Measurements from ENCODE around the gene ARHGAP35. TPM values are rescaled to one million over a fixed set of nuclear protein-coding genes. Genes with fewer than 3 reads are reported as not detected.
"Not testable (repeated sequence)": the region's sequence is repeated elsewhere in the genome, so short reads cannot be mapped to it uniquely, and the experiment has no call there.

Gene ARHGAP35
- total and polyA plus RNA-seq, 4 donors = 47.9 to 121 (median 92.9) TPM

DNA sequence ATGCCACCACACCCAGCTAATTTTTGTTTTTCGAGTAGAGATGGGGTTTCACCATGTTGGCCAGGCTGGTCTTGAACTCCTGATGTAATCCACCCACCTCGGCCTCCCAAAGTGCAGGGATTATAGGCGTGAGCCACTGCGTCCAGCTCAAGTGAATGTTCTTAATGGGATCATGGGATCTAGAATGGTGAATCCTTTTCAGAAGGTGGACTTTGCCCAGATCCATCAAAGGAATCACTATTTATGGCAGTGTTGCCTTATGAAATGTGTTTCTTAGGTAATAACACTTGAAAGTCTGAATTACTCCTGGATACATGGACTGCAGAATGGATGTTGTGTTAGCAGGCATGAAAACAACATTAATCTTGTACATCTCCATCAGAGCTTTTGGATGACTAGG lies 20.3 kb downstream of the ARHGAP35 start:
- no peak overlapping the region for H3K4me3 ChIP-seq (ENCODE audit: low read depth, low read length)
- H3K4me1 ChIP-seq (ENCODE audit: control insufficient read depth, insufficient read depth, low read length) = peaks cover 11% of the 10 kb centered on the region
- no peaks in the 10 kb centered on the region for H3K27me3 ChIP-seq (ENCODE audit: control insufficient read depth, insufficient read depth, low read length)
- no peak overlapping the region for H3K27ac ChIP-seq (ENCODE audit: low read depth, low read length)
- no peak for DNase-seq (ENCODE audit: low read depth in 4 of 6, low spot score in 6 of 6)
- 100% methylated on average over 2 of the region's 4 CpGs for WGBS (ENCODE audit: insufficient coverage)
- H3K9me3 ChIP-seq (ENCODE audit: control insufficient read depth, insufficient read depth, low read length) = no peaks in the 10 kb centered on the region
- peaks cover 11% of the 10 kb centered on the region for H3K36me3 ChIP-seq (ENCODE audit: control insufficient read depth, insufficient read depth, low read length)

DNA sequence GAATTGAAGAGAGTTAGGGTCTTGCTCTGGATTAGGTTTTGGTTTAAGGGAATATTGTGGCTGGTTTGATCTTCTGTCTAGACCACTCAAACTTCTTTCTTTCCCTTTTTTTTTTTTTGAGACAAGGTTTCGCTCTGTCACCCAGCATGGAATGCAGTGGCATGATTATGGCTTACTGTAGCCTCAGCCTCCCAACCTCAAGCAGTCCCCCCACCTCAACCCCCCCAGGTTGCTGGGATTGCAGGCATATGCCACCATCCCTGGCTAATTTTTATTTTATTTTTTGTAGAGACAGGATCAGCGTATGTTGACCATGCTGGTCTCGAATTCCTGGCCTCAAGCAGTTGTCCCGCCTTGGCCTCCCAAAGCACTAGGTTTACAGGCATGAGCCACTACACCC lies 21.2 kb downstream of the ARHGAP35 start:
- Histone ChIP-seq H3K27me3 (ENCODE audit: control insufficient read depth, insufficient read depth, low read length) (no peaks in the 10 kb centered on the region), H3K27ac (ENCODE audit: low read depth, low read length) (no peak overlapping the region), H3K4me3 (ENCODE audit: low read depth, low read length) (no peak overlapping the region), H3K36me3 (ENCODE audit: control insufficient read depth, insufficient read depth, low read length) (peaks cover 11% of the 10 kb centered on the region), H3K4me1 (ENCODE audit: control insufficient read depth, insufficient read depth, low read length) (peaks cover 11% of the 10 kb centered on the region), H3K9me3 (ENCODE audit: control insufficient read depth, insufficient read depth, low read length) (no peaks in the 10 kb centered on the region)
- no peak for DNase-seq (ENCODE audit: low read depth in 4 of 6, low spot score in 6 of 6)
- WGBS (ENCODE audit: insufficient coverage) = 94% methylated on average over 3 of the region's 4 CpGs

GRCh38 chr19:46882751-46883150 lies 22.0 kb downstream of the ARHGAP35 start:
- WGBS (ENCODE audit: insufficient coverage) = 45% methylated on average over 2 of the region's 4 CpGs
- H3K27ac ChIP-seq (ENCODE audit: low read depth, low read length); DNase-seq (ENCODE audit: low read depth in 4 of 6, low spot score in 6 of 6); H3K4me3 ChIP-seq (ENCODE audit: low read depth, low read length); H3K27me3 ChIP-seq (ENCODE audit: control insufficient read depth, insufficient read depth, low read length); H3K9me3 ChIP-seq (ENCODE audit: control insufficient read depth, insufficient read depth, low read length): not testable (repeated sequence)
- Histone ChIP-seq H3K4me1 (ENCODE audit: control insufficient read depth, insufficient read depth, low read length) (peaks cover 11% of the 10 kb centered on the region), H3K36me3 (ENCODE audit: control insufficient read depth, insufficient read depth, low read length) (peaks cover 11% of the 10 kb centered on the region)

DNA sequence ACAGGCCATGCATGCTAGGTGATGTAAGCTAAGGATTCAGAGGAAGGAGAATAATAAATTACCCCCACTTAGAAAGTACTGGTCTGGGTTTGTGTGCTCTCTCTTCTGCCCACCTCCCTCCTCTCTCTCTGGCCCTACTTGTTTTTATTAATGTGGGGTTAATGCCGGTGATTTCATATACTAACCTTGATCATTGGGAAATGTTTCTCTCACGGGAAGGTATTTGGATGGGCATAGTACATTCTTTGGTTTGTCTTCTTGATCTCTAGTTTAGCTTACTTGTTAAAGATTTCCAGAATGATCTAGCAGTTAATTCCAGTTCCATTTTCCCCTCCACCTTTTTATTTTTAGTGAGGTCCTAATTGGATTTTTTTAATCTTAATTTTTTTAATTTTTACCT lies 24.6 kb downstream of the ARHGAP35 start:
- H3K27ac ChIP-seq (ENCODE audit: low read depth, low read length) = no peak overlapping the region
- peaks cover 2% of the 10 kb centered on the region for H3K36me3 ChIP-seq (ENCODE audit: control insufficient read depth, insufficient read depth, low read length)
- no CpG with 5 or more reads among the region's 2 CpGs for WGBS (ENCODE audit: insufficient coverage)
- peaks cover 11% of the 10 kb centered on the region for H3K4me1 ChIP-seq (ENCODE audit: control insufficient read depth, insufficient read depth, low read length)
- no peak overlapping the region for H3K4me3 ChIP-seq (ENCODE audit: low read depth, low read length)
- no peak for DNase-seq (ENCODE audit: low read depth in 4 of 6, low spot score in 6 of 6)
- no peaks in the 10 kb centered on the region for H3K9me3 ChIP-seq (ENCODE audit: control insufficient read depth, insufficient read depth, low read length)
- no peaks in the 10 kb centered on the region for H3K27me3 ChIP-seq (ENCODE audit: control insufficient read depth, insufficient read depth, low read length)

- Histone ChIP-seq H3K4me1 (ENCODE audit: control insufficient read depth, insufficient read depth, low read length) (peaks cover 11% of the 10 kb centered on the region), H3K9me3 (ENCODE audit: control insufficient read depth, insufficient read depth, low read length) (no peaks in the 10 kb centered on the region), H3K27ac (ENCODE audit: low read depth, low read length) (no peak overlapping the region), H3K27me3 (ENCODE audit: control insufficient read depth, insufficient read depth, low read length) (no peaks in the 10 kb centered on the region), H3K4me3 (ENCODE audit: low read depth, low read length) (no peak overlapping the region), H3K36me3 (ENCODE audit: control insufficient read depth, insufficient read depth, low read length) (no peaks in the 10 kb centered on the region)
- no peak for DNase-seq (ENCODE audit: low read depth in 4 of 6, low spot score in 6 of 6)
- WGBS (ENCODE audit: insufficient coverage) = no CpG with 5 or more reads among the region's 5 CpGs
These were observed 25.9 kb downstream of the ARHGAP35 start for GRCh38 chr19:46886546-46887239.

DNA sequence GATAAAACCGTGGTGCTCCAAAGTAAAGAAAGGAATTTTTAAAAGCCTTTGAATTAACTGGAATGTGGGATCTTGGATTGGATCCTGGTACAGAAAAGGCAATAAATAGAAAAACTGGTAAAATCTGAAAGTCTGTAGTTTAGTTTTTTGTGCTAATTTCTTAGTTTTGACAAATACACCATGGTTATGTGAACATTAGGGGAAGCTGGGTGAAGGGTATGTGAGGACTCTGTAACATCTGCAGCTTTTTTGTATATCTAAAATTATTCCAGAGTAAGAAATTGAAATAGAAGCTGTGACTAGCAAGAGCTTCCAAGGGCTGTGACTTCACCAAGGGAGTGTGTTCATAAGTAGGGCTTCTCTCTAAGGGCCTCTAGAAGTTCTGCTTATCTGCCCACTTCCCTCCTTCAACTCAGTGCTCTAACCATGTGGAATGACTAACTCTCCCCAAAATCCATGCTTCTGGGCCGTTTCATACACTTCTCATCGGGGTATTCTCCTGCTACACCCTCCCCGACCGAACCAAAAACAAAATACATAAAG lies 26.5 kb downstream of the ARHGAP35 start:
- no peaks in the 10 kb centered on the region for H3K36me3 ChIP-seq (ENCODE audit: control insufficient read depth, insufficient read depth, low read length)
- H3K9me3 ChIP-seq (ENCODE audit: control insufficient read depth, insufficient read depth, low read length) = no peaks in the 10 kb centered on the region
- no peak overlapping the region for H3K4me3 ChIP-seq (ENCODE audit: low read depth, low read length)
- peaks cover 7% of the 10 kb centered on the region for H3K4me1 ChIP-seq (ENCODE audit: control insufficient read depth, insufficient read depth, low read length)
- H3K27me3 ChIP-seq (ENCODE audit: control insufficient read depth, insufficient read depth, low read length) = no peaks in the 10 kb centered on the region
- 98% methylated on average over 5 of the region's 5 CpGs for WGBS (ENCODE audit: insufficient coverage)
- no peak for DNase-seq (ENCODE audit: low read depth in 4 of 6, low spot score in 6 of 6)
- no peak overlapping the region for H3K27ac ChIP-seq (ENCODE audit: low read depth, low read length)

DNA sequence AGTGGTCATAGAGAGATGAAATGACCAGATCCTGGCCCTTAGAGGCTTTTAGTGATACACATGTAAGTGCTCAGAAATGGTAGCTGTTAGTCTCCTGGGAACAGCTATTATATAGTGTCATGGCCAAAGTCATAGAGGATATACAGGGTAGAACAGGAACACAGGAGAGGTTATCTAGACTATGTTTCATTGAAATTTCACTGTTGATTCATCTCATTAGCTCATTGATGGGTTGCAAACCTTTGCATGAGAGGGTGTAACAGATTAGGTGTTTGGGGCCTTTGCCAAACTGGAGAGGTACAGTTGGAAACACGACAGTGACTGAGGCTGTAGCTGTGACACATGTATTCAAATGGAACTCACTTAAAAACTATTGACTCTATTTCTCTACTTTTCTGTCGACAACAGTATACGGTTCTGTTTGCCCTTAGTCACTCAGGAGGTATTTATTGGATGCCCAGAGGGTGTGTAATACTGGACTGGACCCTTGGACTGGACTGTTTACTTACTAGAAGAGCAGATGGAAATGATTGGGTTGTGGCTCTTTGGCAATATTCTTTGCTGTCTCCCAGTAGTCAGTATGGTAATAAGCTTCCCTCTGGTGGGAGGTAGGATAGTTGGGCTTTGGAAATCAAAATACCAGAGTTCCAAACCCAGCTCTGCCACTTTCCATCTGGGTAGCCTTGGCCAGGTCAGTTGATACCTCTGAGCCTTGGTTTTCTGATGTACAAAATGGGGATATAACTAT lies 29.8 kb downstream of the ARHGAP35 start:
- Histone ChIP-seq H3K27me3 (ENCODE audit: control insufficient read depth, insufficient read depth, low read length) (no peaks in the 10 kb centered on the region), H3K9me3 (ENCODE audit: control insufficient read depth, insufficient read depth, low read length) (no peaks in the 10 kb centered on the region), H3K4me1 (ENCODE audit: control insufficient read depth, insufficient read depth, low read length) (no peaks in the 10 kb centered on the region), H3K4me3 (ENCODE audit: low read depth, low read length) (no peak overlapping the region), H3K27ac (ENCODE audit: low read depth, low read length) (no peak overlapping the region), H3K36me3 (ENCODE audit: control insufficient read depth, insufficient read depth, low read length) (no peaks in the 10 kb centered on the region)
- no peak for DNase-seq (ENCODE audit: low read depth in 4 of 6, low spot score in 6 of 6)
- WGBS (ENCODE audit: insufficient coverage) = 40% methylated on average over 2 of the region's 3 CpGs

GRCh38 chr19:46892252-46893179 lies 31.7 kb downstream of the ARHGAP35 start:
- no peak overlapping the region for H3K27ac ChIP-seq (ENCODE audit: low read depth, low read length)
- no peaks in the 10 kb centered on the region for H3K9me3 ChIP-seq (ENCODE audit: control insufficient read depth, insufficient read depth, low read length)
- H3K4me1 ChIP-seq (ENCODE audit: control insufficient read depth, insufficient read depth, low read length) = peaks cover 7% of the 10 kb centered on the region
- no peak for DNase-seq (ENCODE audit: low read depth in 4 of 6, low spot score in 6 of 6)
- no peaks in the 10 kb centered on the region for H3K36me3 ChIP-seq (ENCODE audit: control insufficient read depth, insufficient read depth, low read length)
- H3K4me3 ChIP-seq (ENCODE audit: low read depth, low read length) = no peak overlapping the region
- no peaks in the 10 kb centered on the region for H3K27me3 ChIP-seq (ENCODE audit: control insufficient read depth, insufficient read depth, low read length)
- whole genome bisulfite sequencing (ENCODE audit: insufficient coverage) = 95% methylated on average over 9 of the region's 11 CpGs

- Histone ChIP-seq H3K4me3 (ENCODE audit: low read depth, low read length) (no peak overlapping the region), H3K4me1 (ENCODE audit: control insufficient read depth, insufficient read depth, low read length) (peaks cover 16% of the 10 kb centered on the region), H3K9me3 (ENCODE audit: control insufficient read depth, insufficient read depth, low read length) (no peaks in the 10 kb centered on the region), H3K36me3 (ENCODE audit: control insufficient read depth, insufficient read depth, low read length) (no peaks in the 10 kb centered on the region), H3K27me3 (ENCODE audit: control insufficient read depth, insufficient read depth, low read length) (no peaks in the 10 kb centered on the region), H3K27ac (ENCODE audit: low read depth, low read length) (no peak overlapping the region)
- 58% methylated on average over 8 of the region's 10 CpGs for WGBS (ENCODE audit: insufficient coverage)
- DNase-seq (ENCODE audit: low read depth in 4 of 6, low spot score in 6 of 6) = peak in 1 of 6 donors; percentile 38
These were observed 35.4 kb downstream of the ARHGAP35 start for GRCh38 chr19:46896076-46896794.
